HEK293T (cell line): ENCODE measurements around the gene VAV2.

ENCODE experiments used
- CTCF ChIA-PET: fragments of 350-600 bp; formaldehyde crosslinking; extraction: SDS; loops from one replicate; lab custom pipeline; 2021; ENCODE audit warnings: antibody characterized with exemption, inconsistent platforms; lab: Yijun Ruan, JAX
- POLR2A ChIA-PET: fragments of 350-600 bp; formaldehyde crosslinking; extraction: SDS; loops from one replicate; lab custom pipeline; 2020; ENCODE audit warnings: antibody characterized with exemption, inconsistent platforms; lab: Yijun Ruan, JAX
- DNase-seq: peaks from one replicate; pipeline ENCODE4 v3.0.0; 2012; ENCODE audit warnings: mixed read lengths; ENCODE audit errors: extremely low spot score
- ARNT ChIP-seq: fragments of 450-650 bp; IDR thresholded peaks from 2 replicates; pipeline ENCODE4 v1.6.1; 2017; ENCODE audit warnings: mild to moderate bottlenecking
- BHLHE40 ChIP-seq: fragments of 450-650 bp; IDR thresholded peaks from 2 replicates; pipeline ENCODE4 v1.6.1; 2016; ENCODE audit warnings: mild to moderate bottlenecking, moderate library complexity, borderline replicate concordance
- CTBP1 ChIP-seq: fragments of 450-650 bp; IDR thresholded peaks from 2 replicates; pipeline ENCODE4 v1.6.1; 2016; ENCODE audit warnings: borderline replicate concordance
- ELF4 ChIP-seq: fragments of 450-650 bp; IDR thresholded peaks from 2 replicates; pipeline ENCODE4 v1.6.1; 2017; ENCODE audit warnings: antibody characterized with exemption
- FOXA1 ChIP-seq: fragments of 450-650 bp; IDR thresholded peaks from 2 replicates; pipeline ENCODE4 v1.6.1; 2016; ENCODE audit warnings: mild to moderate bottlenecking
- FOXK2 ChIP-seq: fragments of 450-650 bp; IDR thresholded peaks from 2 replicates; pipeline ENCODE4 v1.6.1; 2016; ENCODE audit warnings: mild to moderate bottlenecking
- FOXM1 ChIP-seq: fragments of 450-650 bp; IDR thresholded peaks from 2 replicates; pipeline ENCODE4 v1.6.1; 2017; ENCODE audit warnings: mild to moderate bottlenecking, borderline replicate concordance
- HDGF ChIP-seq: fragments of 450-650 bp; IDR thresholded peaks from 2 replicates; pipeline ENCODE4 v1.6.1; 2017; ENCODE audit warnings: antibody characterized with exemption, borderline replicate concordance
- L3MBTL2 ChIP-seq: fragments of 450-650 bp; conservative IDR thresholded peaks from 2 replicates; pipeline ENCODE4 v1.6.1; 2016; ENCODE audit warnings: mild to moderate bottlenecking
- LEF1 ChIP-seq: fragments of 450-650 bp; IDR thresholded peaks from 2 replicates; pipeline ENCODE4 v1.6.1; 2017; ENCODE audit warnings: mild to moderate bottlenecking, borderline replicate concordance
- NFRKB ChIP-seq: fragments of 450-650 bp; IDR thresholded peaks from 2 replicates; pipeline ENCODE4 v1.6.1; 2016; ENCODE audit warnings: mild to moderate bottlenecking, moderate library complexity
- SP1 ChIP-seq: fragments of 450-650 bp; IDR thresholded peaks from 2 replicates; pipeline ENCODE4 v1.6.1; 2017
- SUZ12 ChIP-seq: fragments of 450-650 bp; IDR thresholded peaks from 2 replicates; pipeline ENCODE4 v1.6.1; 2016; ENCODE audit warnings: mild to moderate bottlenecking
- TARDBP ChIP-seq: fragments of 450-650 bp; IDR thresholded peaks from 2 replicates; pipeline ENCODE4 v1.6.1; 2016
- ZNF384 ChIP-seq: fragments of 450-650 bp; IDR thresholded peaks from 2 replicates; pipeline ENCODE4 v1.6.1; 2016
- TF ChIP-seq, protein P1 (sequence below): fragments of 450-650 bp; IDR thresholded peaks from 2 replicates; pipeline ENCODE4 v1.6.1; 2016

VAV2 gene

GRCh38 chr9:133843250-133843649 lies 148.9 kb downstream of the VAV2 start:
- POLR2A ChIA-PET = no interaction called here
- TF ChIP-seq HDGF = no peak
- TF ChIP-seq ARNT = no peak
- DNase-seq = no peak
- CTCF ChIA-PET = no interaction called here

DNA sequence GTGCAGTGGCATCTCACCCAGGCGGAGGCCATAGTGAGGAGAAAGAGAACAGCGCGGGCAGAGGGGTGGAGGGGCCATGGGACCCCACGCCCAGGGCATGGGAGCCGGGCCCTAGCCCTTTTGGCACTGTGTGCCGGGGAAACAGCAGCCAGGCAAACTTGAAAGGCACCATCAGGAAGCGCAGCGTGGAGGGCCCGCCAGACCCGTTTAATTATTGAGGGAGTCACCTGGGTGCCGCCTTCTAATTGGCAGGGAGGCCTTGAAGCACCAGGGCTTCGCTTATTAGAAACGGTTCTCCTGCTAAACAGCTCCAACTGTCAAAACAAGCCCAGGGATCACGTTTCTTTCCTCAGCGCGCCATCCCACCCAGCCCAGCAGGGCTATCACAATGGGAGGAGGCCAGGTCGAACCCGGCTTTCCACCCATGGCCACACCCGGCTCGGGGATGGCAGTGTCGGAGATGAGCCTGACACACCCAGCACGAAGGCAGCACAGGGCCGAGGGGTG lies 149.3 kb downstream of the VAV2 start:
- DNase-seq = no peak
- CTCF ChIA-PET = no interaction called here
- TF ChIP-seq, protein P1, sequence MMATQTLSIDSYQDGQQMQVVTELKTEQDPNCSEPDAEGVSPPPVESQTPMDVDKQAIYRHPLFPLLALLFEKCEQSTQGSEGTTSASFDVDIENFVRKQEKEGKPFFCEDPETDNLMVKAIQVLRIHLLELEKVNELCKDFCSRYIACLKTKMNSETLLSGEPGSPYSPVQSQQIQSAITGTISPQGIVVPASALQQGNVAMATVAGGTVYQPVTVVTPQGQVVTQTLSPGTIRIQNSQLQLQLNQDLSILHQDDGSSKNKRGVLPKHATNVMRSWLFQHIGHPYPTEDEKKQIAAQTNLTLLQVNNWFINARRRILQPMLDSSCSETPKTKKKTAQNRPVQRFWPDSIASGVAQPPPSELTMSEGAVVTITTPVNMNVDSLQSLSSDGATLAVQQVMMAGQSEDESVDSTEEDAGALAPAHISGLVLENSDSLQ = no peak
- no peak for TF ChIP-seq ARNT
- POLR2A ChIA-PET = no interaction called here

GRCh38 chr9:133842174-133842573 lies 149.9 kb downstream of the VAV2 start:
- TF ChIP-seq, protein P1 = no peak
- TF ChIP-seq FOXK2 (no peak), ELF4 (no peak), TARDBP (no peak), FOXM1 (no peak), HDGF (no peak), CTBP1 (no peak), FOXA1 (no peak), SUZ12 (no peak), ZNF384 (no peak), L3MBTL2 (no peak), SP1 (no peak), NFRKB (no peak), LEF1 (no peak), ARNT (no peak), BHLHE40 (no peak)
- CTCF ChIA-PET = no interaction called here
- no peak for DNase-seq
- POLR2A ChIA-PET = no interaction called here

DNA sequence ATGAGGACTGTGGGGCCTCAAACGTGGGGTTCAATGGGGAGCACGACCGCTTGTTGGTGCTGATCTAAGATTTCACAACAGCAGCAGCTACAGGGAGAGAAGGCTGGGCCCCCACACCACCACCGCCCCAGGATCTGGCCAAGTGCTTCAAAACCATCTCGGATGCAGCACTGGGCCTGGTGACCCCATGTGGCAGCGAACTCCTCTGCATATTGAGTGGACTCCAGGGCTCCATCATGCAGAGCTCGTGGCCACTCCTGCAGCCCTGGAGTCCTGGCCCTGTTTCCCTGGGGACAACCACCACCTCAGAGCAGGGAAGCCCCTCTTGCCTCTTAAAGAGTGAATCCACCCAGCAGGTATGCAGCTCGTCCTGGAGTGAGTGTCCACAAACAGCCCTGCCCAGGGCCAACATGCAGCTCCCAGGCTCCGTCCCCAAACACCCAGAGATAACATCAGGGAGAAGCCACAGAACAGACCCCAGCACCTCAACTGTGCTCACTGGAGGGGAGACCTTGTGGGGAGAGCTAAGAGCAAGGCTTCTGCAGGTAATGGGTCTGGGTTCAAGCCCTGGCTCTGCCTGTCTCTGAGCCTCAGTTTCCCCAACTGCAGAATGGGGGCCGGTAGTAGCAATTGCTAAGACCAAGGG lies 150.8 kb downstream of the VAV2 start:
- CTCF ChIA-PET = no interaction called here
- no peak for DNase-seq
- POLR2A ChIA-PET = no interaction called here
- TF ChIP-seq FOXM1 (no peak), FOXK2 (no peak), ARNT (no peak), TARDBP (no peak), BHLHE40 (no peak), L3MBTL2 (no peak), CTBP1 (no peak), SUZ12 (no peak), ZNF384 (no peak), HDGF (no peak), FOXA1 (no peak)
- TF ChIP-seq, protein P1 = no peak

GRCh38 chr9:133839822-133840329 lies 152.2 kb downstream of the VAV2 start:
- no peak for DNase-seq
- ChIA-PET POLR2A (no interaction called here), CTCF (no interaction called here)
- TF ChIP-seq BHLHE40 (no peak), LEF1 (no peak), SP1 (no peak), SUZ12 (no peak), L3MBTL2 (no peak), CTBP1 (no peak), NFRKB (no peak), ELF4 (no peak), ARNT (no peak), FOXA1 (no peak)
- TF ChIP-seq, protein P1 = no peak

DNA sequence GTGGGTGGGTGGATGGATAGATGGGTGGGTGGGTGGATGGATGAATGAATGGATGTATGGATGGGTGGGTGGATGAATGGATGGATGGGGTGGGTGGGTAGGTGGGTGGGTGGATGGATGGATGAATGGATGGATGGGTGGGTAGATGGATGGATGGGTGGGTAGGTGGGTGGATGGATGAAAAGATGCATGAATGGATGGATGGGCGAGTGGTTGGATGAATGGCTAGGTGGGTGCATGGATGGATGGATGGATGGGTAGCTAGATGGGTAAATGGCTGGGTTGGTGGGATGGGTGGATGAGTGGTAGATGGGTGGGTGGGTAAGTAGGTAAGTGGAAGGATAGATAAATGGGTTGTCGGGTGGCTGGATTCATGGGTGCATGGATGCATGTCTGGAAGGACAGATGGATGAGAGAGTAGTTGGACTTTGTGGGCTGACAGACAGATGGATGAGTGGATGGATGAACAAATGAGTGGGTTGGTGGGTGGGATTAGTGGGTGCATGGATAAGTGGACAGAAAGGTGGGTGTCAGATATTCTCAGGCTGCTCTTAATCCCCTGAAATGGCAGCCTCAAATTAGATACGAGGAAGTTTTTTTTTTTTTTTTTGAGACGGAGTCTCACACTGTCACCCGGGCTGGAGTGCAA lies 153.1 kb downstream of the VAV2 start:
- POLR2A ChIA-PET = no interaction called here
- DNase-seq = no peak
- CTCF ChIA-PET = no interaction called here
- TF ChIP-seq L3MBTL2 (no peak), BHLHE40 (no peak), NFRKB (no peak), TARDBP (no peak), ZNF384 (no peak)
